Transverse colon (tissue), 4 donors: Measurements from ENCODE around the gene BLZF1. TPM values are rescaled to one million over a fixed set of nuclear protein-coding genes. Genes with fewer than 3 reads are reported as not detected.

ENCODE experiments used
- DNase-seq: peaks from one replicate; pipeline ENCODE4 v3.0.0-alpha.2; 2019
- H3K27ac ChIP-seq, 4 donors: fragments of 200-600 bp; sonication (generic); 2 replicates each; pipeline ENCODE4 v1.5.1; 2016 to 2018; ENCODE audit warnings: inconsistent platforms in 4 of 4
- H3K27me3 ChIP-seq: fragments of 200-600 bp; sonication (generic); 2 replicates; pipeline ENCODE4 v1.5.1; 2017; ENCODE audit warnings: inconsistent platforms
- H3K36me3 ChIP-seq, 4 donors: fragments of 200-600 bp; sonication (generic); 2 replicates each; pipeline ENCODE4 v1.5.1; 2017 to 2019; ENCODE audit warnings: inconsistent platforms in 4 of 4
- H3K4me1 ChIP-seq, 4 donors: fragments of 200-600 bp; sonication (generic); 2 replicates each; pipeline ENCODE4 v1.5.1; 2017 to 2020; ENCODE audit warnings: inconsistent platforms in 4 of 4
- H3K4me3 ChIP-seq, 4 donors: fragments of 200-600 bp; sonication (generic); 1 replicate in 1 of 4; 2 replicates in 3 of 4; pipeline versions ENCODE4 v1.5.1 to v1.6.1; 2017 to 2019; ENCODE audit warnings: inconsistent platforms in 4 of 4
- H3K9me3 ChIP-seq, 2 donors: fragments of 200-600 bp; sonication (generic); 2 replicates each; pipeline ENCODE4 v1.5.1; 2017 to 2019; ENCODE audit warnings: inconsistent platforms in 2 of 2
- EP300 ChIP-seq: sonication (generic); formaldehyde crosslinking; IDR thresholded peaks from one replicate; pipeline ENCODE4 v1.6.1; 2017; ENCODE audit warnings: antibody characterized with exemption, low read depth
- POLR2A ChIP-seq: fragments of 450-650 bp; IDR thresholded peaks from one replicate; pipeline ENCODE4 v1.6.1; 2016; ENCODE audit warnings: antibody characterized with exemption, mild to moderate bottlenecking, moderate library complexity
- POLR2AphosphoS5 ChIP-seq, 3 donors: sonication (generic); formaldehyde crosslinking; IDR thresholded peaks; one replicate each; pipeline ENCODE4 v1.6.1; 2016; ENCODE audit warnings: antibody characterized with exemption in 3 of 3
- WGBS, 2 donors: methylation state at CpG; one replicate each; pipeline ENCODE4 v1.1.5; 2018; ENCODE audit warnings: low coverage in 1 of 2; 5-methylcytosine and 5-hydroxymethylcytosine counted together
- in situ Hi-C, 4 donors: fragments of 200-750 bp; cut with MboI; loops; one replicate each; pipeline versions ENCODE4 v1.15.0 to v1.15.1; 2017; ENCODE audit warnings: low sequenced_read_pairs in 3 of 4, low pct_ligation_motif_present in 1 of 4, low pct_unique_long_range_greater_than_20kb in 1 of 4
- intact Hi-C: fragments of 100-400 bp; cut with DNase I; formaldehyde crosslinking; loops from one replicate; pipeline ENCODE4 v1.15.1; 2023; ENCODE audit warnings: low total_unique reads
- total RNA-seq, 4 donors: library from RNA; depleted of rRNA; stranded (reverse); fragments of >200 nt; gene quantifications; one replicate each; pipeline ENCODE4 v1.1.0, GENCODE V29; 2016
- TF ChIP-seq, protein P1 (sequence below), 5 experiments: fragments of 200-600 bp in 3 of 5; fragments of 450-650 bp in 2 of 5; sonication (generic) in 3 of 5; IDR thresholded peaks; 1 replicate in 2 of 5; 2 replicates in 3 of 5; pipeline ENCODE4 v1.5.1; 2016 to 2017; ENCODE audit warnings: antibody characterized with exemption in 5 of 5, inconsistent platforms in 3 of 5, mild to moderate bottlenecking in 2 of 5, moderate library complexity in 1 of 5

The BLZF1 gene, protein sequence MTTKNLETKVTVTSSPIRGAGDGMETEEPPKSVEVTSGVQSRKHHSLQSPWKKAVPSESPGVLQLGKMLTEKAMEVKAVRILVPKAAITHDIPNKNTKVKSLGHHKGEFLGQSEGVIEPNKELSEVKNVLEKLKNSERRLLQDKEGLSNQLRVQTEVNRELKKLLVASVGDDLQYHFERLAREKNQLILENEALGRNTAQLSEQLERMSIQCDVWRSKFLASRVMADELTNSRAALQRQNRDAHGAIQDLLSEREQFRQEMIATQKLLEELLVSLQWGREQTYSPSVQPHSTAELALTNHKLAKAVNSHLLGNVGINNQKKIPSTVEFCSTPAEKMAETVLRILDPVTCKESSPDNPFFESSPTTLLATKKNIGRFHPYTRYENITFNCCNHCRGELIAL
- total RNA-seq: 10 to 100 TPM; 14.5 to 33.3 (median 28.1) TPM

DNA sequence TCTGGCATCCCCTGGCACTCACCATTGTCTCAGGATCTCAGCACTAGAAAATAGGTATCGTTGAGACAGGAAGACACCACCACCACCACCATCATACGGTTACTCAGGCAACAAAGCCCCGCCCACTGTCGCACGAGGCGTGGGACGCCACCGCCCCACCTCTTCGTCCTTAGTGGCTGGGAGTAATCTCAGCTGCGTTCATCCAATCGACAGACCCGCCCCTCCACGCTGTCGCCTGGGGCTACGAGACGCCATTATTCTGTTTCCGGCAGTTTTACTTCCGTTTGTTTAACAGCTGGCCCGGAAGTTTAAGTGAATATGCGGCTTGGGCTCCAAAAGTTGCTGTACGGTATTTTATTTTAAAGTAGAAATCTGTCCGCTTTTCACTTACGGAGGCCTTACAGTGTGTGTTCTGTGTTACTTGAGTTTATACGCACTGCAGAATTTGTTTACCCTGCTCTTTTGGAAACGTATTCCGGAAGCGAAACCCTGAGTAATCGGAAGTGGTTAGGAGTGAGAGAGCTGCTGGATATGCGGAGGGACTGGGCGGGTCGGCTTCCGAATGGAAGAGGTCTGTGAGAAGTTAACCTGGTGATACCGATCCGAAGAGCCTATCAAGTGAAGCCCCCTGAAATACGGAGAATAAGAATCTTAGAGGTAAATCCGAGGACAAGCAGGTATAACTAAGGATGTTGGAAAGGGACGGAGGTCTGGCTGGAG lies at the start of gene BLZF1, which contains the start of gene NME7:
BLZF1 (plus strand) TSS at position 510 of the 720 bp plus-strand sequence. CDS start 1,328 bp downstream, outside the sequence.
NME7 (minus strand) TSS at position 112 of the 720 bp plus-strand sequence; CDS start at position 25, 87 bp downstream.
- Histone ChIP-seq H3K27ac (peak within 1 kb of the TSS; percentile 84 to 91 (median 87)), H3K36me3 (peaks cover 0 to 26% (median 5%) of the 10 kb centered on the region in 4 donors), H3K4me3 (peak within 1 kb of the TSS; percentile 52 to 84 (median 67)), H3K9me3 (no peaks in the 10 kb centered on the region), H3K27me3 (no peaks in the 10 kb centered on the region), H3K4me1 (peaks cover 5 to 26% (median 23%) of the 10 kb centered on the region in 4 donors)
- 0% methylated on average over 16 to 36 of the region's 37 CpGs for WGBS, 2 donors
- TF ChIP-seq EP300 (no peak), POLR2AphosphoS5 (IDR thresholded peaks at IDR 0.05) (peak; percentile 36 to 66 (median 44)), POLR2A (peak; percentile 50)
- intact Hi-C loops: loop anchor here (10.0 kb wide), 1 partner anchor 1033 kb away; no protein-coding TSS in a partner anchor
- in situ Hi-C loops: loop anchor here in 1 of 4 donors (25.0 kb wide), 1 partner anchor 931 kb away; no protein-coding TSS in a partner anchor
- DNase-seq: peak; percentile 98

DNA sequence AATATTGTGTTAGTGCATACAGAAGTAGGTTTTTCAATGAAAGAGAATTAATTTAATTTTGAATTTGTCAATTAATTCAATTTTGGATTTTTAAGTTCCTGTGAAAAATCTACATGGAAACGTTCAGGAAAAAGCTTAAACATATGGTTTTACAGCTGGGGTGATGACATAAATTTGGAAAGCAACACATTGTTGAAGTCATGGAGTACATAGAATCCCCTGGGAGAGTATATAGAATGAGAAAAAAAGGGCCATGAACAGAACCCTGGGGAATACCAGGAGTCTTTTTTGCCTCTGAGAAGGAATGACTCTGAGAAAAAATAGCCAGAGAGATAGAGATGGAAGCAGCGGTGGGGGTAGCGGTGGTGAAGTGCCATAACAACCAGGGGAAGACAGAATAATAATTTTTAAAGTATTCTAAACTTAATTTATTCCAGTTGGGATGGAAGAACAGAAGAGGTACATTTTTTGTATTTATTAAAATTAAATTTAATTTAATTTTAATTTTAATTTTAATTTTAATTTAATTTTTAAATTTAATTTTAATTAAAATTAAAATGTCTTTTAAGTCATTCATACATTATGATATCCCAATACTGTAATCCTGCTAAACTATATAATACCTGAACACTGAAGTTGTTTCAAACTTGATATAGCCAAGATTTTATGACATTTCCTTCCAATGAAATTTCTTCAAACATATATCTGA lies 49.3 kb upstream of the BLZF1 start:
- Histone ChIP-seq H3K27ac (no peak overlapping the region), H3K27me3 (no peaks in the 10 kb centered on the region), H3K4me1 (no peaks in the 10 kb centered on the region), H3K36me3 (no peaks in the 10 kb centered on the region), H3K9me3 (no peaks in the 10 kb centered on the region), H3K4me3 (no peak overlapping the region)
- WGBS, 2 donors: 93 to 96% methylated on average over 3 of the region's 3 CpGs
- no peak for DNase-seq
- in situ Hi-C loops: no loop called here
- no peak for TF ChIP-seq EP300
- TF ChIP-seq, protein P1, sequence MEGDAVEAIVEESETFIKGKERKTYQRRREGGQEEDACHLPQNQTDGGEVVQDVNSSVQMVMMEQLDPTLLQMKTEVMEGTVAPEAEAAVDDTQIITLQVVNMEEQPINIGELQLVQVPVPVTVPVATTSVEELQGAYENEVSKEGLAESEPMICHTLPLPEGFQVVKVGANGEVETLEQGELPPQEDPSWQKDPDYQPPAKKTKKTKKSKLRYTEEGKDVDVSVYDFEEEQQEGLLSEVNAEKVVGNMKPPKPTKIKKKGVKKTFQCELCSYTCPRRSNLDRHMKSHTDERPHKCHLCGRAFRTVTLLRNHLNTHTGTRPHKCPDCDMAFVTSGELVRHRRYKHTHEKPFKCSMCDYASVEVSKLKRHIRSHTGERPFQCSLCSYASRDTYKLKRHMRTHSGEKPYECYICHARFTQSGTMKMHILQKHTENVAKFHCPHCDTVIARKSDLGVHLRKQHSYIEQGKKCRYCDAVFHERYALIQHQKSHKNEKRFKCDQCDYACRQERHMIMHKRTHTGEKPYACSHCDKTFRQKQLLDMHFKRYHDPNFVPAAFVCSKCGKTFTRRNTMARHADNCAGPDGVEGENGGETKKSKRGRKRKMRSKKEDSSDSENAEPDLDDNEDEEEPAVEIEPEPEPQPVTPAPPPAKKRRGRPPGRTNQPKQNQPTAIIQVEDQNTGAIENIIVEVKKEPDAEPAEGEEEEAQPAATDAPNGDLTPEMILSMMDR (IDR thresholded peaks at IDR 0.05): no peak
- TF ChIP-seq POLR2AphosphoS5 (IDR thresholded peaks at IDR 0.05): no peak
- intact Hi-C loops: no loop called here

DNA sequence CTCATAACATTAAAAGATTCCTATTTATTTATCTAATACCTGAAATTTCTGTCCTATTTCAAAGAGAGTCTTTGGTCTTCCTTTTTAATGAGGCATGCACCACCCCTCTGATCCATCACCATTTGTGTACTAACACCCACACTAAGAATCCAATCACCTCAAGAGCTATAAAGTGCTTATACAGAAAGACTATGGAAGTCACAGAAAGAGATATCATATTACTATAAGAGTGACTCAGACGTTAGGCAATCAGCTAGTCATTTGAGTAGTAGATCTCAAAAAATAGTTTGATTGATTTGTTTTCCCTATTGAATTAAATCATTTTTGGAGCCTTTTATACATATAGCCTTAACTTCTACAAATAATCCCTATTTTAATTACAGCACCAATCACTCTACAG lies 46.5 kb upstream of the BLZF1 start:
- in situ Hi-C loops (loop anchor here in 1 of 4 donors (10.0 kb wide), 1 partner anchor 147 kb away; no protein-coding TSS in a partner anchor), intact Hi-C loops (no loop called here)
- H3K27me3 ChIP-seq: no peaks in the 10 kb centered on the region
- no peak overlapping the region for H3K4me3 ChIP-seq
- 86 to 98% methylated on average over 1 of the region's 1 CpG for WGBS, 2 donors
- H3K9me3 ChIP-seq: no peaks in the 10 kb centered on the region
- TF ChIP-seq, protein P1 (IDR thresholded peaks at IDR 0.05): no peak
- no peak for TF ChIP-seq EP300
- no peaks in the 10 kb centered on the region for H3K4me1 ChIP-seq
- H3K27ac ChIP-seq: no peak overlapping the region
- H3K36me3 ChIP-seq: no peaks in the 10 kb centered on the region
- no peak for DNase-seq

DNA sequence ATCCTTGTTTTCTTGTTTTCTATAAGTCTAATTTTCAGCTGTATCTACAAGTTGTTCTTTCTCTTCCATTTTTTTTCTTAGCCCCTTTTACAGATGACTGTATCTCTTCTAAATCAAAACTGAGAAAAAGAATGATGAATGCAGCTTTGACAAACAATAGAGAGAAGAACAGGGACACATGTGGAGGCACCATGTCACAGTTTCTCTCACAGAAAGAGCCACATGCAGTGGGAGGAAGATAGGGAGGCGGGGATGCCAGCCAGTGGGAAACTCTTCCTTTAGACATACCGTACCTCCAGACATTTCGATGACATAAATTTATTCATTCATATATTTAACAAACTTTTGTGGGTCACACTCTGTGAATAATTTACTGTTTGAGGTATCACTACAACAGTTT lies 45.9 kb upstream of the BLZF1 start:
- intact Hi-C loops: no loop called here
- no peaks in the 10 kb centered on the region for H3K9me3 ChIP-seq
- no peak overlapping the region for H3K27ac ChIP-seq
- 96 to 100% methylated on average over 2 to 3 of the region's 3 CpGs for whole genome bisulfite sequencing, 2 donors
- no peaks in the 10 kb centered on the region for H3K27me3 ChIP-seq
- H3K4me1 ChIP-seq: no peaks in the 10 kb centered on the region
- no peaks in the 10 kb centered on the region for H3K36me3 ChIP-seq
- no peak overlapping the region for H3K4me3 ChIP-seq
- TF ChIP-seq POLR2AphosphoS5 (IDR thresholded peaks at IDR 0.05): no peak
- TF ChIP-seq, protein P1 (IDR thresholded peaks at IDR 0.05): no peak
- no peak for TF ChIP-seq EP300
- no peak for TF ChIP-seq POLR2A
- in situ Hi-C loops: loop anchor here in 1 of 4 donors (10.0 kb wide), 1 partner anchor 147 kb away; no protein-coding TSS in a partner anchor
- DNase-seq: no peak
